HepG2 (cell line): ENCODE measurements around the gene ATP4A. TPM values are rescaled to one million over a fixed set of nuclear protein-coding genes. Genes with fewer than 3 reads are reported as not detected.

ENCODE experiments used
- CSRNP1 ChIP-seq: sonication (generic); formaldehyde crosslinking; IDR thresholded peaks from 2 replicates; pipeline ENCODE4 v1.8.1; 2023; ENCODE audit warnings: mild to moderate bottlenecking, missing genetic modification reagents
- GABPB1 ChIP-seq: IDR thresholded peaks from 2 replicates; pipeline ENCODE4 v1.6.1; 2016; ENCODE audit warnings: mild to moderate bottlenecking, missing genetic modification reagents, moderate library complexity, missing compliant biosample characterization
- KLF12 ChIP-seq: sonication (generic); formaldehyde crosslinking; IDR thresholded peaks from 2 replicates; pipeline ENCODE4 v1.4.0; 2020; ENCODE audit warnings: missing genetic modification reagents, borderline replicate concordance
- SNAI1 ChIP-seq: sonication (generic); formaldehyde crosslinking; IDR thresholded peaks from 2 replicates; pipeline ENCODE4 v1.5.0; 2020; ENCODE audit warnings: mild to moderate bottlenecking, missing genetic modification reagents, borderline replicate concordance
- ZNF646 ChIP-seq: sonication (generic); formaldehyde crosslinking; IDR thresholded peaks from 2 replicates; pipeline ENCODE4 v1.9.0; 2021; ENCODE audit warnings: mild to moderate bottlenecking, missing genetic modification reagents
- polyA plus RNA-seq, 8 experiments: library from polyadenylated mRNA; depleted of rRNA in 3 of 8; stranded (reverse) in 7 of 8; unstranded in 1 of 8; fragments of >200 nt; fragmentation: Illumina TruSeq in 4 of 8; extraction: Trizol in 4 of 8; gene quantifications; 2 replicates each; pipeline versions ENCODE4 v1.2.1 to v1.2.3, GENCODE V29; 2011 to 2016; ENCODE audit warnings: low read depth in 4 of 8, missing spikeins in 1 of 8, mixed read lengths in 1 of 8; ENCODE audit not compliant: insufficient read depth in 1 of 8
- total RNA-seq, 5 experiments: library from RNA; depleted of rRNA; stranded (reverse); fragments of >200 nt; fragmentation: Illumina TruSeq; extraction: Trizol; gene quantifications; 2 replicates each; pipeline ENCODE4 v1.2.3, GENCODE V29; 2016; ENCODE audit warnings: low read depth in 1 of 5
- TF ChIP-seq, protein P1 (sequence below): sonication (generic); formaldehyde crosslinking; IDR thresholded peaks from 2 replicates; pipeline ENCODE4 v1.4.0; 2020; ENCODE audit warnings: missing genetic modification reagents
- TF ChIP-seq, protein P2 (sequence below), 2 experiments: sonication (generic) in 1 of 2; formaldehyde crosslinking in 1 of 2; IDR thresholded peaks; 2 replicates each; pipeline versions ENCODE4 v1.4.0 to v1.6.1; 2018 to 2020; ENCODE audit warnings: missing genetic modification reagents in 2 of 2, borderline replicate concordance in 1 of 2, low read depth in 1 of 2, mild to moderate bottlenecking in 1 of 2, missing biosample characterization in 1 of 2
- TF ChIP-seq, protein P3 (sequence below): sonication (generic); formaldehyde crosslinking; IDR thresholded peaks from 2 replicates; pipeline ENCODE4 v1.5.1; 2020; ENCODE audit warnings: mild to moderate bottlenecking, missing genetic modification reagents, moderate library complexity

ATP4A gene
- total and polyA plus RNA-seq, 2 of the 13 experiments (the other 11 are each of a cell fraction or from before 2014, with no cell fraction given): 0.08 to 0.11 TPM

DNA sequence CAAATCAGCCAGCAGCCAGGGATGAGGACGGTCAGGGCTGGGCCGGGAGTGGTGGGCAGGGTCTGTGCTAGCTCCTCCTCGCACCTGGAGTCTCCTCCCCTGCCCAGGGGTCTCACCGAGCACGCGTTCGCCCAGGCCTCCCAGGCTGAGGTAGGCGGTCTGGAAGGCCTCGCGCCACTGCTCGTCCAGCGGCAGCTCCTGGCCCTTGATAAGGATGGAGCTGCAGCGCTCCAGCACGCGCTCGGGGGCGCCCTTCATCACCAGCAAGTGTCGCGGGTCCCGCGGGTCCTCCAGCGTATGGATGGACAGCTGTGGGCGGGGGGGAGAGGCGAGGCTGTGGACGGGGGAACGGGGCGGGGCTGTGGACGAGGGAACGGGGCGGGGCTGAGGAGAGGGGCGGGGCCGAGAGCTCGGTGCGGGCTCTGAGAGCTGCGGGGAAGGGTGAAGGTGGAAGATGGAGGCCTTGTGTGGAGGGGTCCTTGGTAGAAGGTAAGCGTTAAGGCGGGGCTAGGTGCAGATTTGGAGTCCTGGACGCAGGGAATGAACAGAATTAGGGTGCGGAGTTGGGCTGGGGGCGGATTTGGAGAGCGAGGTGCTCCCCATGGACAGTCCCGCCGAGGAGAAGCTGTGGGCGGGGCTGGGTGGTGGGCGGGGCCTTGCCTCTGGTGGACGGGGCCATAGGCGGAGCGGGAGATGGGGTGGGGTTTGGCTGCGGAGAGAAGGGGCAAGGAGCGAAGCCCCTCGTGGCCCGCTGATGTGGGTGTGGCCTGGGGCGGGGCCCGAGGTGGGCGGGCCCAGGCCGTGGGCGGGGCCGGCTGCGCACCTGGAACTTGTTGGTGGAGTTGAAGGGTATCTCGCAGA, 5.7 kb downstream of the ATP4A start (continued):
- TF ChIP-seq, protein P1, sequence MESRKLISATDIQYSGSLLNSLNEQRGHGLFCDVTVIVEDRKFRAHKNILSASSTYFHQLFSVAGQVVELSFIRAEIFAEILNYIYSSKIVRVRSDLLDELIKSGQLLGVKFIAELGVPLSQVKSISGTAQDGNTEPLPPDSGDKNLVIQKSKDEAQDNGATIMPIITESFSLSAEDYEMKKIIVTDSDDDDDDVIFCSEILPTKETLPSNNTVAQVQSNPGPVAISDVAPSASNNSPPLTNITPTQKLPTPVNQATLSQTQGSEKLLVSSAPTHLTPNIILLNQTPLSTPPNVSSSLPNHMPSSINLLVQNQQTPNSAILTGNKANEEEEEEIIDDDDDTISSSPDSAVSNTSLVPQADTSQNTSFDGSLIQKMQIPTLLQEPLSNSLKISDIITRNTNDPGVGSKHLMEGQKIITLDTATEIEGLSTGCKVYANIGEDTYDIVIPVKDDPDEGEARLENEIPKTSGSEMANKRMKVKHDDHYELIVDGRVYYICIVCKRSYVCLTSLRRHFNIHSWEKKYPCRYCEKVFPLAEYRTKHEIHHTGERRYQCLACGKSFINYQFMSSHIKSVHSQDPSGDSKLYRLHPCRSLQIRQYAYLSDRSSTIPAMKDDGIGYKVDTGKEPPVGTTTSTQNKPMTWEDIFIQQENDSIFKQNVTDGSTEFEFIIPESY (CRISPR knock-in tag): peak; percentile 91
- TF ChIP-seq ZNF646 (CRISPR knock-in tag): no peak
- TF ChIP-seq, protein P2, sequence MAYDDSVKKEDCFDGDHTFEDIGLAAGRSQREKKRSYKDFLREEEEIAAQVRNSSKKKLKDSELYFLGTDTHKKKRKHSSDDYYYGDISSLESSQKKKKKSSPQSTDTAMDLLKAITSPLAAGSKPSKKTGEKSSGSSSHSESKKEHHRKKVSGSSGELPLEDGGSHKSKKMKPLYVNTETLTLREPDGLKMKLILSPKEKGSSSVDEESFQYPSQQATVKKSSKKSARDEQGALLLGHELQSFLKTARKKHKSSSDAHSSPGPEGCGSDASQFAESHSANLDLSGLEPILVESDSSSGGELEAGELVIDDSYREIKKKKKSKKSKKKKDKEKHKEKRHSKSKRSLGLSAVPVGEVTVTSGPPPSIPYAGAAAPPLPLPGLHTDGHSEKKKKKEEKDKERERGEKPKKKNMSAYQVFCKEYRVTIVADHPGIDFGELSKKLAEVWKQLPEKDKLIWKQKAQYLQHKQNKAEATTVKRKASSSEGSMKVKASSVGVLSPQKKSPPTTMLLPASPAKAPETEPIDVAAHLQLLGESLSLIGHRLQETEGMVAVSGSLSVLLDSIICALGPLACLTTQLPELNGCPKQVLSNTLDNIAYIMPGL (CRISPR knock-in tag; IDR thresholded peaks at IDR 0.05; ENCODE audit: borderline replicate concordance in 1 of 2, low read depth in 1 of 2): 0 out of 4 replicates have a peak, but pooled peaks of 1 of the 2 experiments have one; percentile 23
- TF ChIP-seq GABPB1 (CRISPR knock-in tag): peak; percentile 24; the same call in 1 of the 2 replicates
- TF ChIP-seq CSRNP1: no peak
- TF ChIP-seq, protein P3, sequence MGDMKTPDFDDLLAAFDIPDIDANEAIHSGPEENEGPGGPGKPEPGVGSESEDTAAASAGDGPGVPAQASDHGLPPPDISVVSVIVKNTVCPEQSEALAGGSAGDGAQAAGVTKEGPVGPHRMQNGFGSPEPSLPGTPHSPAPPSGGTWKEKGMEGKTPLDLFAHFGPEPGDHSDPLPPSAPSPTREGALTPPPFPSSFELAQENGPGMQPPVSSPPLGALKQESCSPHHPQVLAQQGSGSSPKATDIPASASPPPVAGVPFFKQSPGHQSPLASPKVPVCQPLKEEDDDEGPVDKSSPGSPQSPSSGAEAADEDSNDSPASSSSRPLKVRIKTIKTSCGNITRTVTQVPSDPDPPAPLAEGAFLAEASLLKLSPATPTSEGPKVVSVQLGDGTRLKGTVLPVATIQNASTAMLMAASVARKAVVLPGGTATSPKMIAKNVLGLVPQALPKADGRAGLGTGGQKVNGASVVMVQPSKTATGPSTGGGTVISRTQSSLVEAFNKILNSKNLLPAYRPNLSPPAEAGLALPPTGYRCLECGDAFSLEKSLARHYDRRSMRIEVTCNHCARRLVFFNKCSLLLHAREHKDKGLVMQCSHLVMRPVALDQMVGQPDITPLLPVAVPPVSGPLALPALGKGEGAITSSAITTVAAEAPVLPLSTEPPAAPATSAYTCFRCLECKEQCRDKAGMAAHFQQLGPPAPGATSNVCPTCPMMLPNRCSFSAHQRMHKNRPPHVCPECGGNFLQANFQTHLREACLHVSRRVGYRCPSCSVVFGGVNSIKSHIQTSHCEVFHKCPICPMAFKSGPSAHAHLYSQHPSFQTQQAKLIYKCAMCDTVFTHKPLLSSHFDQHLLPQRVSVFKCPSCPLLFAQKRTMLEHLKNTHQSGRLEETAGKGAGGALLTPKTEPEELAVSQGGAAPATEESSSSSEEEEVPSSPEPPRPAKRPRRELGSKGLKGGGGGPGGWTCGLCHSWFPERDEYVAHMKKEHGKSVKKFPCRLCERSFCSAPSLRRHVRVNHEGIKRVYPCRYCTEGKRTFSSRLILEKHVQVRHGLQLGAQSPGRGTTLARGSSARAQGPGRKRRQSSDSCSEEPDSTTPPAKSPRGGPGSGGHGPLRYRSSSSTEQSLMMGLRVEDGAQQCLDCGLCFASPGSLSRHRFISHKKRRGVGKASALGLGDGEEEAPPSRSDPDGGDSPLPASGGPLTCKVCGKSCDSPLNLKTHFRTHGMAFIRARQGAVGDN (CRISPR knock-in tag): peak; percentile 68
- TF ChIP-seq KLF12 (CRISPR knock-in tag): peak; percentile 42; the same call in 1 of the 2 replicates
- no peak for TF ChIP-seq SNAI1 (CRISPR knock-in tag)
